HEK293 (cell line): ENCODE results near the gene KCTD12.

Source experiments
- CTCF ChIA-PET: fragments of 350-600 bp; formaldehyde crosslinking; extraction: SDS; loops from one replicate; lab custom pipeline; 2021; ENCODE audit warnings: antibody characterized with exemption; lab: Yijun Ruan, JAX
- POLR2A ChIA-PET: fragments of 300-600 bp; formaldehyde crosslinking; extraction: SDS; loops from one replicate; lab custom pipeline; 2020; ENCODE audit warnings: antibody characterized with exemption, inconsistent platforms; lab: Yijun Ruan, JAX
- H3K27ac ChIP-seq: fragments of 200-500 bp; sonication (Bioruptor generic); 2 replicates; pipeline ENCODE4 v1.5.1; 2014; ENCODE audit warnings: low read depth, low read length, control low read depth, inconsistent platforms; ENCODE audit errors: extremely low read depth
- H3K36me3 ChIP-seq, 2 experiments: fragments of 200-500 bp in 1 of 2; sonication (Bioruptor generic) in 1 of 2; 1 replicate in 1 of 2; 2 replicates in 1 of 2; pipeline ENCODE4 v1.5.1; 2014 to 2017; ENCODE audit warnings: inconsistent platforms in 2 of 2, low read length in 2 of 2; ENCODE audit not compliant: control insufficient read depth in 2 of 2, insufficient read depth in 1 of 2
- H3K4me1 ChIP-seq: fragments of 200-500 bp; sonication (Bioruptor generic); 2 replicates; pipeline ENCODE4 v1.5.1; 2014; ENCODE audit warnings: mild to moderate bottlenecking, low read length, inconsistent platforms; ENCODE audit not compliant: control insufficient read depth, insufficient read depth
- H3K4me3 ChIP-seq: 2 replicates; pipeline ENCODE4 v1.5.1; 2011; ENCODE audit warnings: low read depth, mild to moderate bottlenecking, control low read depth, low read length, moderate library complexity
- H3K9me3 ChIP-seq: fragments of 200-500 bp; sonication (Bioruptor generic); 2 replicates; pipeline ENCODE4 v1.5.1; 2014; ENCODE audit warnings: low read depth, low read length, inconsistent platforms; ENCODE audit not compliant: control insufficient read depth, insufficient read depth
- BCL11B ChIP-seq: fragments of 450-650 bp; formaldehyde crosslinking; IDR thresholded peaks from 2 replicates; pipeline ENCODE4 v1.5.1; 2016; ENCODE audit warnings: low read depth, missing biosample characterization, missing genetic modification characterization
- MYNN ChIP-seq: fragments of 450-650 bp; formaldehyde crosslinking; IDR thresholded peaks from 2 replicates; pipeline ENCODE4 v1.5.1; 2016; ENCODE audit warnings: missing biosample characterization, missing genetic modification characterization, borderline replicate concordance
- OVOL3 ChIP-seq: fragments of 450-650 bp; formaldehyde crosslinking; IDR thresholded peaks from 2 replicates; pipeline ENCODE4 v1.5.1; 2016; ENCODE audit warnings: missing biosample characterization, missing genetic modification characterization
- PRDM2 ChIP-seq: fragments of 450-650 bp; formaldehyde crosslinking; IDR thresholded peaks from 2 replicates; pipeline ENCODE4 v1.5.1; 2016; ENCODE audit warnings: missing biosample characterization, missing genetic modification characterization, borderline replicate concordance
- REPIN1 ChIP-seq: fragments of 450-650 bp; formaldehyde crosslinking; IDR thresholded peaks from 2 replicates; pipeline ENCODE4 v1.5.1; 2017; ENCODE audit warnings: missing biosample characterization, missing genetic modification characterization, low read depth
- SETDB1 ChIP-seq: IDR thresholded peaks from one replicate; pipeline ENCODE4 v1.6.1; 2017; ENCODE audit warnings: mild to moderate bottlenecking, low read length, moderate library complexity, mixed read lengths; ENCODE audit not compliant: insufficient read length
- ZBTB21 ChIP-seq: fragments of 450-650 bp; formaldehyde crosslinking; IDR thresholded peaks from 2 replicates; pipeline ENCODE4 v1.5.1; 2017; ENCODE audit warnings: missing biosample characterization, missing genetic modification characterization
- ZNF132 ChIP-seq: fragments of 450-650 bp; formaldehyde crosslinking; IDR thresholded peaks from 2 replicates; pipeline ENCODE4 v1.5.1; 2017; ENCODE audit warnings: missing biosample characterization, missing genetic modification characterization, borderline replicate concordance
- ZNF157 ChIP-seq: fragments of 450-650 bp; formaldehyde crosslinking; IDR thresholded peaks from 2 replicates; pipeline ENCODE4 v1.5.1; 2016; ENCODE audit warnings: missing biosample characterization, missing genetic modification characterization
- ZNF16 ChIP-seq: fragments of 450-650 bp; formaldehyde crosslinking; IDR thresholded peaks from 2 replicates; pipeline ENCODE4 v1.5.1; 2016; ENCODE audit warnings: low read depth, missing biosample characterization, missing genetic modification characterization
- ZNF274 ChIP-seq, 2 experiments: fragments of 200-500 bp in 1 of 2; fragments of 450-650 bp in 1 of 2; sonication (Bioruptor generic) in 1 of 2; formaldehyde crosslinking in 1 of 2; IDR thresholded peaks; 2 replicates each; pipeline versions ENCODE4 v1.5.1 to v1.6.1; 2014 to 2016; ENCODE audit warnings: borderline replicate concordance in 1 of 2, inconsistent platforms in 1 of 2, low read length in 1 of 2, missing biosample characterization in 1 of 2, missing genetic modification characterization in 1 of 2
- ZNF311 ChIP-seq: fragments of 450-650 bp; formaldehyde crosslinking; IDR thresholded peaks from 2 replicates; pipeline ENCODE4 v1.5.1; 2017; ENCODE audit warnings: missing biosample characterization, missing genetic modification characterization, borderline replicate concordance
- ZNF350 ChIP-seq: fragments of 450-650 bp; formaldehyde crosslinking; IDR thresholded peaks from 2 replicates; pipeline ENCODE4 v1.5.0; 2017; ENCODE audit warnings: missing biosample characterization, mild to moderate bottlenecking, missing genetic modification characterization
- ZNF37A ChIP-seq: fragments of 450-650 bp; IDR thresholded peaks from 2 replicates; pipeline ENCODE4 v1.5.1; 2018; ENCODE audit warnings: missing biosample characterization, missing genetic modification characterization
- ZNF530 ChIP-seq: fragments of 450-650 bp; formaldehyde crosslinking; IDR thresholded peaks from 2 replicates; pipeline ENCODE4 v1.5.1; 2016; ENCODE audit warnings: low read depth, missing biosample characterization, missing genetic modification characterization
- ZNF549 ChIP-seq: fragments of 450-650 bp; IDR thresholded peaks from 2 replicates; pipeline ENCODE4 v1.5.1; 2018; ENCODE audit warnings: missing biosample characterization, missing genetic modification characterization, mild to moderate bottlenecking, inconsistent platforms, moderate library complexity
- ZNF623 ChIP-seq: fragments of 450-650 bp; formaldehyde crosslinking; IDR thresholded peaks from 2 replicates; pipeline ENCODE4 v1.5.1; 2016; ENCODE audit warnings: missing biosample characterization, missing genetic modification characterization
- ZNF645 ChIP-seq: fragments of 450-650 bp; formaldehyde crosslinking; IDR thresholded peaks from 2 replicates; pipeline ENCODE4; 2016; ENCODE audit warnings: missing biosample characterization, missing genetic modification characterization
- ZNF664 ChIP-seq: fragments of 450-650 bp; formaldehyde crosslinking; IDR thresholded peaks from 2 replicates; pipeline ENCODE4 v1.5.1; 2016; ENCODE audit warnings: missing biosample characterization, missing genetic modification characterization
- ZNF704 ChIP-seq: fragments of 450-650 bp; formaldehyde crosslinking; IDR thresholded peaks from 2 replicates; pipeline ENCODE4 v1.5.1; 2016; ENCODE audit warnings: missing biosample characterization, missing genetic modification characterization
- ZNF792 ChIP-seq: fragments of 450-650 bp; formaldehyde crosslinking; IDR thresholded peaks from 2 replicates; pipeline ENCODE4 v1.5.1; 2016; ENCODE audit warnings: missing biosample characterization, missing genetic modification characterization
- TF ChIP-seq, protein P1 (sequence below): fragments of 450-650 bp; formaldehyde crosslinking; IDR thresholded peaks from 2 replicates; pipeline ENCODE4 v1.5.1; 2016; ENCODE audit warnings: missing biosample characterization, missing genetic modification characterization
- TF ChIP-seq, protein P2 (sequence below): fragments of 450-650 bp; formaldehyde crosslinking; IDR thresholded peaks from 2 replicates; pipeline ENCODE4 v1.5.1; 2016; ENCODE audit warnings: missing biosample characterization, missing genetic modification characterization

KCTD12 gene

GRCh38 chr13:76886292-76887075, at the start of gene KCTD12 (continued):
- no peak for TF ChIP-seq PRDM2 (tag by site-specific recombination)
- no peak for TF ChIP-seq ZBTB21 (tag by site-specific recombination)
- no peak for TF ChIP-seq ZNF530 (tag by site-specific recombination)

DNA sequence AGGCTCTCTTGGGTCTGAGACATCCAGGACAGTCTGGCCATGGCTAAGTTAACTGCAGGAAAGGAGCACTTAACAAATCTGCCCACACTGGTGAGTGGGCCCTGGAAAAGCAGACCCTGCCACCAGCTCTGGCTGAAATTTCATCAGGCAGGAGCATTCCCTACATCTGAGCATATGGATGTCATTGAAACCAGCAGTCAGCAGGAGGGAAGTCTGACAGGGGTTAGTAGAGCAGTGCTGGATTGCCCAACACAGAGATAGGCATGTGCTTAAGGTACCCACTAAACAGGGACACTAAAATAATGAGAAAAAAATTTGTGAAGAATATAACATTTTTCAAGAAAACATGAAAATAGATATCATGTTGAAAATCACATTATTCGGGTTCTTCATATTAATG, 48.5 kb upstream of the KCTD12 start:
- POLR2A ChIA-PET: no interaction called here
- H3K27ac ChIP-seq: no peak overlapping the region

More for the DNA sequence above, 48.5 kb upstream of the KCTD12 start:
- TF ChIP-seq ZNF132 (tag by site-specific recombination) (no peak), ZNF549 (tag by site-specific recombination) (no peak), ZNF311 (tag by site-specific recombination) (no peak), BCL11B (no peak), ZNF37A (tag by site-specific recombination) (no peak), ZNF704 (tag by site-specific recombination) (no peak), SETDB1 (no peak), ZNF16 (tag by site-specific recombination) (no peak), MYNN (tag by site-specific recombination) (no peak), ZNF350 (tag by site-specific recombination) (no peak), ZNF274 (IDR thresholded peaks at IDR 0.05; ENCODE audit: low read length) (no peak), ZNF274 (tag by site-specific recombination; IDR thresholded peaks at IDR 0.05; ENCODE audit: borderline replicate concordance) (no peak), ZNF623 (tag by site-specific recombination) (no peak), ZNF645 (tag by site-specific recombination) (no peak), REPIN1 (tag by site-specific recombination) (no peak), ZNF792 (tag by site-specific recombination) (no peak), ZNF664 (tag by site-specific recombination) (no peak), OVOL3 (tag by site-specific recombination) (no peak), ZNF157 (tag by site-specific recombination) (no peak)
- TF ChIP-seq, protein P1, sequence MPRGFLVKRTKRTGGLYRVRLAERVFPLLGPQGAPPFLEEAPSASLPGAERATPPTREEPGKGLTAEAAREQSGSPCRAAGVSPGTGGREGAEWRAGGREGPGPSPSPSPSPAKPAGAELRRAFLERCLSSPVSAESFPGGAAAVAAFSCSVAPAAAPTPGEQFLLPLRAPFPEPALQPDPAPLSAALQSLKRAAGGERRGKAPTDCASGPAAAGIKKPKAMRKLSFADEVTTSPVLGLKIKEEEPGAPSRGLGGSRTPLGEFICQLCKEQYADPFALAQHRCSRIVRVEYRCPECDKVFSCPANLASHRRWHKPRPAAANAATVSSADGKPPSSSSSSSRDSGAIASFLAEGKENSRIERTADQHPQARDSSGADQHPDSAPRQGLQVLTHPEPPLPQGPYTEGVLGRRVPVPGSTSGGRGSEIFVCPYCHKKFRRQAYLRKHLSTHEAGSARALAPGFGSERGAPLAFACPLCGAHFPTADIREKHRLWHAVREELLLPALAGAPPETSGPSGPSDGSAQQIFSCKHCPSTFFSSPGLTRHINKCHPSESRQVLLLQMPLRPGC (tag by site-specific recombination): no peak
- TF ChIP-seq, protein P2, sequence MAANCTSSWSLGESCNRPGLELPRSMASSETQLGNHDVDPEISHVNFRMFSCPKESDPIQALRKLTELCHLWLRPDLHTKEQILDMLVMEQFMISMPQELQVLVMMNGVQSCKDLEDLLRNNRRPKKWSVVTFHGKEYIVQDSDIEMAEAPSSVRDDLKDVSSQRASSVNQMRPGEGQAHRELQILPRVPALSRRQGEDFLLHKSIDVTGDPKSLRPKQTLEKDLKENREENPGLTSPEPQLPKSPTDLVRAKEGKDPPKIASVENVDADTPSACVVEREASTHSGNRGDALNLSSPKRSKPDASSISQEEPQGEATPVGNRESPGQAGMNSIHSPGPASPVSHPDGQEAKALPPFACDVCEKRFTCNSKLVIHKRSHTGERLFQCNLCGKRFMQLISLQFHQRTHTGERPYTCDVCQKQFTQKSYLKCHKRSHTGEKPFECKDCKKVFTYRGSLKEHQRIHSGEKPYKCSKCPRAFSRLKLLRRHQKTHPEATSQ: no peak
- Histone ChIP-seq H3K4me3 (no peak overlapping the region), H3K36me3 (no peaks in the 10 kb centered on the region), H3K4me1 (no peaks in the 10 kb centered on the region), H3K9me3 (no peaks in the 10 kb centered on the region)
- CTCF ChIA-PET: no interaction called here
